Panc1 (cell line): ENCODE results near the gene AHDC1.

Experiments
- POLR2AphosphoS5 ChIP-seq: IDR thresholded peaks from 2 replicates; pipeline ENCODE4 v1.6.1; 2012; ENCODE audit warnings: mild to moderate bottlenecking, low read depth, low read length, moderate library complexity
- TF ChIP-seq, protein P1 (sequence below): fragments of 450-650 bp; IDR thresholded peaks from 2 replicates; pipeline ENCODE4 v1.5.1; 2017; ENCODE audit warnings: mild to moderate bottlenecking
- TF ChIP-seq, protein P2 (sequence below), 2 experiments: IDR thresholded peaks; 2 replicates each; pipeline ENCODE4 v1.6.1; 2011 to 2012; ENCODE audit warnings: low read depth in 2 of 2, control low read depth in 1 of 2, low read length in 1 of 2, mild to moderate bottlenecking in 1 of 2, moderate library complexity in 1 of 2; ENCODE audit not compliant: insufficient read depth in 1 of 2

DNA sequence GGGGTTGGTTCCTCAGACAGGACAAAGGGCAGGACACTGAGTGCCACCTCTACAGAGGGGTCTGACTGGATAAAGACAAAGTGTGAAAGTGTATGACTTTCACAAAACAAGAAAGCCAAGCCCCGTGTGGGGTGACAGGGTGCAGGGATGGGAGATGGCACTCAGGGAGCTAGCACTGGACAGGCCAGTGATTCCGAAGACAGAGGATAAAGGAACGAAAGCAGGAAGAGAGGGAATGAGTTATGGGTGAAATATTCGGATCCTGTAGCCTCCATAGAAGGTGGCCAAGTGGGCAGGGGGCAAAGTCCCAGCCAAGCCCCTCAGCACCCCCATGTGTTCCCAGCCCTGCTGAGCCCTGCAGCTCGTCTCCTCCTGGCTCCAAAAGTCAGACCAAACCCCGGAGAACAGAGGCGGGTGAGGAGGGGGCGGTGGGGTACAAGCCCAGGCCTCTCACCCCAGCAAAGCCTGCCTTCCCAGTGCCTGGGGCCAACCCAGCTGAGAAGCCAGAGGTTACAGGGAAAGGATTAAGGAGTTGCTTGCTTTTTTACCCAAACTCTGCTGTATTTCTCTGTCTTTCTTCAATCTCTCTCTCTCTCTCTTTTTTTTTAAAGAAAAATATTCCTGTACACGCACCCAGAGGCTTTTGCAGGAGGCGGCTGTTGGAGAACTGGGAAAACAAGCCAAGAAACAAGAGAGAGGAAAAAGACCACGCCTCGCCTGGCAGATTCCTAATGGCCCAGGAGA, 99.9 kb downstream of the AHDC1 start:
- TF ChIP-seq, protein P1, sequence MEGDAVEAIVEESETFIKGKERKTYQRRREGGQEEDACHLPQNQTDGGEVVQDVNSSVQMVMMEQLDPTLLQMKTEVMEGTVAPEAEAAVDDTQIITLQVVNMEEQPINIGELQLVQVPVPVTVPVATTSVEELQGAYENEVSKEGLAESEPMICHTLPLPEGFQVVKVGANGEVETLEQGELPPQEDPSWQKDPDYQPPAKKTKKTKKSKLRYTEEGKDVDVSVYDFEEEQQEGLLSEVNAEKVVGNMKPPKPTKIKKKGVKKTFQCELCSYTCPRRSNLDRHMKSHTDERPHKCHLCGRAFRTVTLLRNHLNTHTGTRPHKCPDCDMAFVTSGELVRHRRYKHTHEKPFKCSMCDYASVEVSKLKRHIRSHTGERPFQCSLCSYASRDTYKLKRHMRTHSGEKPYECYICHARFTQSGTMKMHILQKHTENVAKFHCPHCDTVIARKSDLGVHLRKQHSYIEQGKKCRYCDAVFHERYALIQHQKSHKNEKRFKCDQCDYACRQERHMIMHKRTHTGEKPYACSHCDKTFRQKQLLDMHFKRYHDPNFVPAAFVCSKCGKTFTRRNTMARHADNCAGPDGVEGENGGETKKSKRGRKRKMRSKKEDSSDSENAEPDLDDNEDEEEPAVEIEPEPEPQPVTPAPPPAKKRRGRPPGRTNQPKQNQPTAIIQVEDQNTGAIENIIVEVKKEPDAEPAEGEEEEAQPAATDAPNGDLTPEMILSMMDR, result no peak
- TF ChIP-seq, protein P2, sequence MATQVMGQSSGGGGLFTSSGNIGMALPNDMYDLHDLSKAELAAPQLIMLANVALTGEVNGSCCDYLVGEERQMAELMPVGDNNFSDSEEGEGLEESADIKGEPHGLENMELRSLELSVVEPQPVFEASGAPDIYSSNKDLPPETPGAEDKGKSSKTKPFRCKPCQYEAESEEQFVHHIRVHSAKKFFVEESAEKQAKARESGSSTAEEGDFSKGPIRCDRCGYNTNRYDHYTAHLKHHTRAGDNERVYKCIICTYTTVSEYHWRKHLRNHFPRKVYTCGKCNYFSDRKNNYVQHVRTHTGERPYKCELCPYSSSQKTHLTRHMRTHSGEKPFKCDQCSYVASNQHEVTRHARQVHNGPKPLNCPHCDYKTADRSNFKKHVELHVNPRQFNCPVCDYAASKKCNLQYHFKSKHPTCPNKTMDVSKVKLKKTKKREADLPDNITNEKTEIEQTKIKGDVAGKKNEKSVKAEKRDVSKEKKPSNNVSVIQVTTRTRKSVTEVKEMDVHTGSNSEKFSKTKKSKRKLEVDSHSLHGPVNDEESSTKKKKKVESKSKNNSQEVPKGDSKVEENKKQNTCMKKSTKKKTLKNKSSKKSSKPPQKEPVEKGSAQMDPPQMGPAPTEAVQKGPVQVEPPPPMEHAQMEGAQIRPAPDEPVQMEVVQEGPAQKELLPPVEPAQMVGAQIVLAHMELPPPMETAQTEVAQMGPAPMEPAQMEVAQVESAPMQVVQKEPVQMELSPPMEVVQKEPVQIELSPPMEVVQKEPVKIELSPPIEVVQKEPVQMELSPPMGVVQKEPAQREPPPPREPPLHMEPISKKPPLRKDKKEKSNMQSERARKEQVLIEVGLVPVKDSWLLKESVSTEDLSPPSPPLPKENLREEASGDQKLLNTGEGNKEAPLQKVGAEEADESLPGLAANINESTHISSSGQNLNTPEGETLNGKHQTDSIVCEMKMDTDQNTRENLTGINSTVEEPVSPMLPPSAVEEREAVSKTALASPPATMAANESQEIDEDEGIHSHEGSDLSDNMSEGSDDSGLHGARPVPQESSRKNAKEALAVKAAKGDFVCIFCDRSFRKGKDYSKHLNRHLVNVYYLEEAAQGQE (IDR thresholded peaks at IDR 0.05; ENCODE audit: insufficient read depth in 1 of 2, low read depth in 2 of 2, low read length in 1 of 2), result no peak
- TF ChIP-seq POLR2AphosphoS5, result no peak
